ENCODE results near the gene SGMS1. TPM values are rescaled to one million over a fixed set of nuclear protein-coding genes. Genes with fewer than 3 reads are reported as not detected.
A peak's percentile ranks its signal among the peaks of the same experiment; 100 is the strongest.

The SGMS1 gene
- total RNA-seq, 2 donors from 2014 or later: 19.4 to 19.5 TPM

GRCh38 chr10:50622706-50623662 is 772 bp downstream of the SGMS1 start:
- Histone ChIP-seq H3K4me3 (peak overlapping the region; percentile 89), H3K36me3 (no peaks in the 10 kb centered on the region), H3K27ac (peak overlapping the region; percentile 100), H3K4me1 (peaks cover 6% of the 10 kb centered on the region), H3K9me3 (no peaks in the 10 kb centered on the region), H3K27me3 (no peaks in the 10 kb centered on the region), H3K9ac (ENCODE audit: low read depth in 2 of 2, low read length in 2 of 2) (peak overlapping the region; percentile 79 to 97)
- TF ChIP-seq CTCF (IDR thresholded peaks at IDR 0.05): no peak
- intact Hi-C loops (cut with DNase I): loop anchor here (10.0 kb wide), 1 partner anchor 208 kb away; no protein-coding TSS in a partner anchor
- DNase-seq: peak; percentile 63

GRCh38 chr10:50621968-50622705 is 1.6 kb downstream of the SGMS1 start:
- no peaks in the 10 kb centered on the region for H3K27me3 ChIP-seq
- DNase-seq: peak; percentile 96
- intact Hi-C loops (cut with DNase I): loop anchor here (10.0 kb wide), 1 partner anchor 207 kb away; no protein-coding TSS in a partner anchor
- H3K4me3 ChIP-seq: peak overlapping the region; percentile 89
- H3K4me1 ChIP-seq: peaks cover 6% of the 10 kb centered on the region
- TF ChIP-seq CTCF (IDR thresholded peaks at IDR 0.05): no peak
- H3K9me3 ChIP-seq: no peaks in the 10 kb centered on the region
- peak overlapping the region; percentile 100 for H3K27ac ChIP-seq
- no peaks in the 10 kb centered on the region for H3K36me3 ChIP-seq
- H3K9ac ChIP-seq (ENCODE audit: low read depth in 2 of 2, low read length in 2 of 2): peak overlapping the region; percentile 79 to 97

GRCh38 chr10:50620899-50621298 is 2.9 kb downstream of the SGMS1 start:
- Histone ChIP-seq H3K9me3 (no peaks in the 10 kb centered on the region), H3K9ac (ENCODE audit: low read depth in 2 of 2, low read length in 2 of 2) (no peak overlapping the region), H3K4me3 (no peak overlapping the region), H3K36me3 (no peaks in the 10 kb centered on the region), H3K27ac (no peak overlapping the region), H3K4me1 (peaks cover 6% of the 10 kb centered on the region), H3K27me3 (no peaks in the 10 kb centered on the region)
- DNase-seq: no peak
- intact Hi-C loops (cut with DNase I): loop anchor here (10.0 kb wide), 1 partner anchor 206 kb away; no protein-coding TSS in a partner anchor
- no peak for TF ChIP-seq CTCF (IDR thresholded peaks at IDR 0.05)

GRCh38 chr10:50619882-50620281 is 3.9 kb downstream of the SGMS1 start:
- Histone ChIP-seq H3K4me1 (peaks cover 6% of the 10 kb centered on the region), H3K27ac (no peak overlapping the region), H3K27me3 (no peaks in the 10 kb centered on the region), H3K9me3 (no peaks in the 10 kb centered on the region), H3K9ac (ENCODE audit: low read depth in 2 of 2, low read length in 2 of 2) (no peak overlapping the region), H3K36me3 (no peaks in the 10 kb centered on the region), H3K4me3 (no peak overlapping the region)
- intact Hi-C loops (cut with DNase I): loop anchor here (10.0 kb wide), 1 partner anchor 205 kb away; no protein-coding TSS in a partner anchor
- no peak for DNase-seq
- TF ChIP-seq CTCF (IDR thresholded peaks at IDR 0.05): no peak

- intact Hi-C loops (cut with DNase I): no loop called here
Measured at GRCh38 chr10:50619166-50619565, 4.6 kb downstream of the SGMS1 start.

More at GRCh38 chr10:50619166-50619565, 4.6 kb downstream of the SGMS1 start:
- H3K36me3 ChIP-seq: no peaks in the 10 kb centered on the region
- peaks cover 6% of the 10 kb centered on the region for H3K4me1 ChIP-seq
- no peaks in the 10 kb centered on the region for H3K27me3 ChIP-seq
- no peak overlapping the region for H3K4me3 ChIP-seq
- no peak for DNase-seq
- no peak overlapping the region for H3K27ac ChIP-seq
- no peak overlapping the region for H3K9ac ChIP-seq (ENCODE audit: low read depth in 2 of 2, low read length in 2 of 2)
- TF ChIP-seq CTCF (IDR thresholded peaks at IDR 0.05): no peak
- H3K9me3 ChIP-seq: no peaks in the 10 kb centered on the region
